ENCODE results near the gene ARHGAP11B.
"Not testable (repeated sequence)": the region's sequence is repeated elsewhere in the genome, so short reads cannot be mapped to it uniquely, and the experiment has no call there.

Gene ARHGAP11B

DNA sequence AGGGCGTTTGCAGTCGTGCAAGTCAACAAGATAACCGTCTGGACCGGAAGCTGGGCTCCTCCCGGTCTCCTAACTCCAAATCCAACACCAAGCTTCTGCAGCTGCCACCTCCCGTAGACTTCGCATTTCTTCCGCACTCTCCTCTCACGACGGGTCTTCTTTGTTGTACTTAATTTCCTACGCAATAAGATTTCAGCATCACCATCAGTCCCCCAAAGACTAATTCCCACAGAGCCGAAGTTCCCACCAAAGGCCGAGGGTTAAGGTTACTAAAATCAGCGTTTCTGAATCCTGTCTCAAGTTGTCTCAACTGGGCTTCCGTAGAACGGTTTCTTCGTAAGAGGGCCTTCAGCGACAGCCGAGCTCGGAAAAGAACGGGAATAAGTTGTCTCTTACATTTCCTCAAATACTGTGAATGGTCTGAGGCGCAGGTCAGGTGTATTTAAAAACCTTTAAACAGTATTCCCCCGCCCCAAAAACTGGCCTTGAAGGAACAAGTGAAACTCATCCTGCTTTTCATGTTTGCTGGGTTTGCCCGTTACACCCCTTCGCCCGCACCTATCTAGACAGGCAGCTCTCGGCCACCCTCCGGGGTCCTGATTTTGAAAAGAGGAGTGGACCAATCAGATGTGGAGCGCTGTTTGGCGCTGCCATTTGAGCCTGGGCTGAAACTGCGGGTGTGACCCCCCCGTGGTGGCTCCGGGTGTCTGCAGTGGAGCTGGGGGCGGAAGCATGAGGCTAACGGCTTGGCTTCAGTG is at the start of gene ARHGAP11B:
Gene ARHGAP11B (plus strand): TSS at position 693 of the 758 bp plus-strand sequence.
- peak within 1 kb of the TSS; percentile 67 to 80 for H3K4me3 ChIP-seq (ENCODE audit: low read depth in 1 of 2, low read length in 2 of 2)
- H3K9me3 ChIP-seq (ENCODE audit: control insufficient read depth in 2 of 2, insufficient read depth in 1 of 2, low read depth in 1 of 2, low read length in 1 of 2); H3K27me3 ChIP-seq (ENCODE audit: control insufficient read depth in 1 of 2, insufficient read depth in 2 of 2, low read length in 2 of 2); H3K4me1 ChIP-seq (ENCODE audit: control insufficient read depth in 2 of 2, insufficient read depth in 2 of 2, low read length in 1 of 2); H3K36me3 ChIP-seq (ENCODE audit: control insufficient read depth in 2 of 2, insufficient read depth in 2 of 2, low read length in 1 of 2): not testable (repeated sequence)
- peak within 1 kb of the TSS; percentile 85 to 89 for H3K27ac ChIP-seq (ENCODE audit: low read depth in 2 of 2, low read length in 1 of 2)
- 0 to 1% methylated on average over 34 to 35 of the region's 35 CpGs for WGBS, 2 donors

DNA sequence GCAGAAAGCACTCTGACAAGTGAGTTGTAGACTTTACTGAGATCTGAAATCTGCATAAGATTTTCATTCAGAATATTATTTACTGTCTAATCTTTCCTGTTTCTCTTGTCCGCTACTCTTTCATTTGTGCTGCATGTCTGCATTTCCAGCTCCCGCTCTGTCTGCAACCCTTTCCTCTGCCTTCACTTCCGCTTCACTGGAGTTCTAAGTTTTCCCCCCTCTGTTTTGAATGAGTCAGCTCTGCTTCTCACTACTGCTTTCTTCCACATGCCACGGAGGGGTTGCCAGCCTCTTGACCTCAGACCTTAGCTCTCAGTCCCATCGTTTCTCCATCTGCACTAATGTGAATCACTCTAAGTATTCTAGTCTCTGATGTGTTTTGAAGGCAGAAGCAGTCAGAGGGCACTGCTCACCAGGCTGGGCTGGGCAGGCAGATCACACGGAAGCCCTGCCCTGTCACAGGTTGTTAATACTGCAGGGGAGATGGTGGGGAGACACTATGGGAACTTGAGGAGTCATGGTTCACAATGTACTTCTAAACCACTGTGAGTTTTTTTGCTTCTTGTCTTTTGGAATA is 46.4 kb upstream of the ARHGAP11B start:
- not testable (repeated sequence) for H3K27ac ChIP-seq (ENCODE audit: low read depth in 2 of 2, low read length in 1 of 2); H3K36me3 ChIP-seq (ENCODE audit: control insufficient read depth in 2 of 2, insufficient read depth in 2 of 2, low read length in 1 of 2); H3K9me3 ChIP-seq (ENCODE audit: control insufficient read depth in 2 of 2, insufficient read depth in 1 of 2, low read depth in 1 of 2, low read length in 1 of 2); H3K27me3 ChIP-seq (ENCODE audit: control insufficient read depth in 1 of 2, insufficient read depth in 2 of 2, low read length in 2 of 2); H3K4me3 ChIP-seq (ENCODE audit: low read depth in 1 of 2, low read length in 2 of 2); H3K4me1 ChIP-seq (ENCODE audit: control insufficient read depth in 2 of 2, insufficient read depth in 2 of 2, low read length in 1 of 2)
- WGBS, 2 donors: no CpG with 5 or more reads among the region's 6 CpGs

DNA sequence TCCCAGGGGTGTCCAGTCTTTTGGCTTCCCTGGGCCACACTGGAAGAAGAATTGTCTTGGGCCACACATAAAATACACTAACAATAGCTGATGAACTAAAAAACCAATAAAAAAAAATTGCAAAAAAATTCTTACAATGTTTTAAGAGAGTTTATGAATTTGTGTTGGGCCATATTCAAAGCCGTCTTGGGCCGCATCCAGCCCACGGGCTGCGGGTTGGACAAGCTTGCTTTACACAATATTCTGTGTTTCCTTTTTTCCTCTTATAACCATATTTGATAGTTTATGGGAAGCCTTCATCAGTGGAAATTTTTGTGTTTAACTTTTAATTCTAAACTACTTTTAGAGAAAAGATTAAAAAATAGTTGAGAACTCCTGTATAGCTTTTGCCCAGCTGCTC is 45.2 kb upstream of the ARHGAP11B start:
- not testable (repeated sequence) for H3K9me3 ChIP-seq (ENCODE audit: control insufficient read depth in 2 of 2, insufficient read depth in 1 of 2, low read depth in 1 of 2, low read length in 1 of 2); H3K4me3 ChIP-seq (ENCODE audit: low read depth in 1 of 2, low read length in 2 of 2); H3K27ac ChIP-seq (ENCODE audit: low read depth in 2 of 2, low read length in 1 of 2); H3K27me3 ChIP-seq (ENCODE audit: control insufficient read depth in 1 of 2, insufficient read depth in 2 of 2, low read length in 2 of 2); H3K36me3 ChIP-seq (ENCODE audit: control insufficient read depth in 2 of 2, insufficient read depth in 2 of 2, low read length in 1 of 2); H3K4me1 ChIP-seq (ENCODE audit: control insufficient read depth in 2 of 2, insufficient read depth in 2 of 2, low read length in 1 of 2)
- WGBS, 2 donors: no CpG with 5 or more reads among the region's 4 CpGs

DNA sequence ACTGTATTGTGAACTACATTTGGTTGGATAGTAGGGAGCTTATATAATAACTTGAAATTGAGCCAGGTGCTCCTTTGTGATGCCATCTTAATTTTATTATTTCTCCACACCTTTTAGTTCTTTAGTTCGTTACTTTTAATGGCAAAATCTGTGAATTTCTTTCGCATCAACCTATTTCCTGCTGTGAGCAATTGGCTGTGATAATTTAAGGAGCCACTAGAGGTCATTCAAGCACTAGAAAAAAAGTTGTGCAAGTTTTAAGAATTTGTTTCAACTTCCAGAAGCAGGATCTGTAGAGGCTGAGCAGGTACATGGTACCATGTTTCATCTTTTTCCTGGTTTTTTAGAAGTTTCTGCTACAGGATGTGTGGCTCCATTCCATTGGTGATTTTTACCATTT is 27.0 kb upstream of the ARHGAP11B start:
- not testable (repeated sequence) for H3K27ac ChIP-seq (ENCODE audit: low read depth in 2 of 2, low read length in 1 of 2); H3K4me1 ChIP-seq (ENCODE audit: control insufficient read depth in 2 of 2, insufficient read depth in 2 of 2, low read length in 1 of 2); H3K9me3 ChIP-seq (ENCODE audit: control insufficient read depth in 2 of 2, insufficient read depth in 1 of 2, low read depth in 1 of 2, low read length in 1 of 2); H3K27me3 ChIP-seq (ENCODE audit: control insufficient read depth in 1 of 2, insufficient read depth in 2 of 2, low read length in 2 of 2); H3K4me3 ChIP-seq (ENCODE audit: low read depth in 1 of 2, low read length in 2 of 2); H3K36me3 ChIP-seq (ENCODE audit: control insufficient read depth in 2 of 2, insufficient read depth in 2 of 2, low read length in 1 of 2)
- WGBS, 2 donors: 3 to 10% methylated on average over 2 of the region's 2 CpGs

DNA sequence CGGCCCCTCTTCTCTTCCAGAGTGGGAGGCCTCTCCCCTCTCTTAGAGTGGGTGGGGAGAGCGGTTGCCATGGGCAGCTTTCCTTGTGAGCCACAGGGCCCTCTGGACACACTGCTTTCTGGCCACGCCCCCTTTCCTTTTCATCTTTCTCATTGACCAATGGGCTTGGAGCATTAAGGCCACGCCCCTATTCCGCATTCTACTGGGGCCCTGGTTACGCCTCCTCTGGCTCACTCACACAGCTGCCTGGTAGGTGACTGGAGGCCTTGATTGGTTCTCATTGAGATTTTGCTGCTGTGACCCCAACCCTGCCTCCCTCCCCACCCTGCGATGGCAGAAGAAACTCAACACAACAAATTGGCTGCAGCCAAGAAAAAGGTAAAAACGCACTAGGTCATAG is 22.1 kb upstream of the ARHGAP11B start, which contains the start of gene GOLGA8H:
Gene GOLGA8H (plus strand): TSS at position 233 of the 400 bp plus-strand sequence. CDS start 98 bp downstream, at position 331.
- not testable (repeated sequence) for H3K36me3 ChIP-seq (ENCODE audit: control insufficient read depth in 2 of 2, insufficient read depth in 2 of 2, low read length in 1 of 2); H3K27ac ChIP-seq (ENCODE audit: low read depth in 2 of 2, low read length in 1 of 2); H3K4me3 ChIP-seq (ENCODE audit: low read depth in 1 of 2, low read length in 2 of 2); H3K9me3 ChIP-seq (ENCODE audit: control insufficient read depth in 2 of 2, insufficient read depth in 1 of 2, low read depth in 1 of 2, low read length in 1 of 2); H3K4me1 ChIP-seq (ENCODE audit: control insufficient read depth in 2 of 2, insufficient read depth in 2 of 2, low read length in 1 of 2); H3K27me3 ChIP-seq (ENCODE audit: control insufficient read depth in 1 of 2, insufficient read depth in 2 of 2, low read length in 2 of 2)
- 90 to 91% methylated on average over 4 to 7 of the region's 8 CpGs for WGBS, 2 donors

DNA sequence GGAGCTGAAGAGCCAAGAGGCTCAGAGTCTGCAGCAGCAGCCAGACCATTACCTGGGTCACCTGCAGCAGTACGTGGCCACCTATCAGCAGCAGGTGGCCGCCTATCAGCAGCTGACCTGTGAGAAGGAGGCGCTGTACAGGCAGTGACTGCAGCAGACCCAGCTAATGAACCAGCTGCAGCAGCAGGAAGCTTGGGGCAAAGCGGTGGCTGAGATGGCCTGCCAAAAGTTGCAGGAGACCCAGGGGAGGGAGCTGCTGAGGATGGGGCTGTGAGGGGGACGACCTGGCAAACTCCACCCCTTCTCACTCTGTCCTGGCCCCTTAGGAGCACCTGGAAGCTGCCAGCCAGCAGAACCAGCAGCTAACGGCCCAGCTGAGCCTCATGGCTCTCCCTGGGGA is 13.7 kb upstream of the ARHGAP11B start:
- WGBS, 2 donors: no CpG with 5 or more reads among the region's 6 CpGs
- H3K27me3 ChIP-seq (ENCODE audit: control insufficient read depth in 1 of 2, insufficient read depth in 2 of 2, low read length in 2 of 2); H3K4me3 ChIP-seq (ENCODE audit: low read depth in 1 of 2, low read length in 2 of 2); H3K4me1 ChIP-seq (ENCODE audit: control insufficient read depth in 2 of 2, insufficient read depth in 2 of 2, low read length in 1 of 2); H3K9me3 ChIP-seq (ENCODE audit: control insufficient read depth in 2 of 2, insufficient read depth in 1 of 2, low read depth in 1 of 2, low read length in 1 of 2); H3K36me3 ChIP-seq (ENCODE audit: control insufficient read depth in 2 of 2, insufficient read depth in 2 of 2, low read length in 1 of 2); H3K27ac ChIP-seq (ENCODE audit: low read depth in 2 of 2, low read length in 1 of 2): not testable (repeated sequence)

DNA sequence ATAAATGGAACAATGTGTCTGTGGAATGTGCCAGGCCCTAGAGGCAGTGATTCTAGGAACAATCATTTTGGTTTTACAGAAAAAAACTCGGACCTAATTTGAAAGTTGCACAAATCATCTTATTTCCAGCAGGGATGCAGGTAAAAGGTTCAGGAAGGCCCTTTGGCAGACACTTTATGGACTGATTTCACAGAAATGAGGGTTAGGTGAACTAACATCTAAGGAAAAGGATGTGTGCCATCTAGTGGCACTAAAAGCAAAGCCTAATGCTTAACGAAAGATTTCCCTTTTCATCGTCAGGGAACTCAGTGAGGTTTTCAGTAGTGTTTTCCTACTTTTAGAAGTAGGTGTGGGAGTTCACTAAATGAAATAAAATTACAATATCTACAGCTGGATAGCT is 4.6 kb upstream of the ARHGAP11B start:
- H3K9me3 ChIP-seq (ENCODE audit: control insufficient read depth in 2 of 2, insufficient read depth in 1 of 2, low read depth in 1 of 2, low read length in 1 of 2); H3K27ac ChIP-seq (ENCODE audit: low read depth in 2 of 2, low read length in 1 of 2); H3K36me3 ChIP-seq (ENCODE audit: control insufficient read depth in 2 of 2, insufficient read depth in 2 of 2, low read length in 1 of 2); H3K4me1 ChIP-seq (ENCODE audit: control insufficient read depth in 2 of 2, insufficient read depth in 2 of 2, low read length in 1 of 2); H3K27me3 ChIP-seq (ENCODE audit: control insufficient read depth in 1 of 2, insufficient read depth in 2 of 2, low read length in 2 of 2); H3K4me3 ChIP-seq (ENCODE audit: low read depth in 1 of 2, low read length in 2 of 2): not testable (repeated sequence)
- 3 to 4% methylated on average over 1 to 2 of the region's 3 CpGs for WGBS, 2 donors

DNA sequence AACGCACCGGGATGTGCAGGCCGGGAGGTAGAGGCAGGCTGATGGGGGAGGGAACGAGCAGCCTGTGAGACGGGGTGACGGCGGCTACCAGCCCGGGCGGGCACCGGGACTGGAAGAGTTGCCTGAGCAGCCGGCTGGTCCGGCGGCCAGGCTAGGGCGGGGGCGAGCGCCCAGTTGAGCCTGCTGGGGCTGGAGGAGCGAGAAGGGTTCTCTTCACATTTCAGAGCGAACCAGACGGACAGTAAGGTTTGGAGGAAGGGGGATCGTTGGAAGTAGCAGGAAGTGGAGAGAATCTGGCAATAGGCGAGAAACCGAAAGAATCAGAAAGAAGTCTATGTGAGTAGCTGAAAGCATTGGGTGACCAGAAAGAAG is 252 bp downstream of the ARHGAP11B start:
- not testable (repeated sequence) for H3K36me3 ChIP-seq (ENCODE audit: control insufficient read depth in 2 of 2, insufficient read depth in 2 of 2, low read length in 1 of 2); H3K9me3 ChIP-seq (ENCODE audit: control insufficient read depth in 2 of 2, insufficient read depth in 1 of 2, low read depth in 1 of 2, low read length in 1 of 2); H3K27me3 ChIP-seq (ENCODE audit: control insufficient read depth in 1 of 2, insufficient read depth in 2 of 2, low read length in 2 of 2); H3K4me1 ChIP-seq (ENCODE audit: control insufficient read depth in 2 of 2, insufficient read depth in 2 of 2, low read length in 1 of 2)
- peak overlapping the region; percentile 47 to 85 for H3K27ac ChIP-seq (ENCODE audit: low read depth in 2 of 2, low read length in 1 of 2)
- peak overlapping the region; percentile 67 to 80 for H3K4me3 ChIP-seq (ENCODE audit: low read depth in 1 of 2, low read length in 2 of 2)
- WGBS, 2 donors: 0 to 1% methylated on average over 10 to 13 of the region's 22 CpGs

DNA sequence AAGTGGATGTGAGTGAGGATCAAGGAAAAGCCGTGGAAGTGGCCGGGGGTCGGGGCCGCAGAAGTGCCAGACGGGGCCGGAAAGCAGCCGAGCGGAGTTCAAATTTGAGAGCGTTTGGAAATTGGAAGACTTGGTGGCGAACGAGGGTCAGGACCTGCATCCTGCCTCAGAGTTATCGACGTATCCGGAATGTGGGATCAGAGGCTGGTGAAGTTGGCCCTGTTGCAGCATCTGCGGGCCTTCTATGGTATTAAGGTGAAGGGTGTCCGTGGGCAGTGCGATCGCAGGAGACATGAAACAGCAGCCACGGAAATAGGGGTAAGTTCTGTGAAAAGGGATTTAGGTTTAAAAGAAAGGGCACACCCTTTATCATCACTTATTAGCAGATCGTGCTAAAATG is 704 bp downstream of the ARHGAP11B start:
- Histone ChIP-seq H3K4me3 (ENCODE audit: low read depth in 1 of 2, low read length in 2 of 2) (peak overlapping the region; percentile 67 to 80), H3K27ac (ENCODE audit: low read depth in 2 of 2, low read length in 1 of 2) (peak overlapping the region in 1 of 2 donors; percentile 67)
- 0% methylated on average over 11 to 14 of the region's 20 CpGs for WGBS, 2 donors
- not testable (repeated sequence) for H3K27me3 ChIP-seq (ENCODE audit: control insufficient read depth in 1 of 2, insufficient read depth in 2 of 2, low read length in 2 of 2); H3K36me3 ChIP-seq (ENCODE audit: control insufficient read depth in 2 of 2, insufficient read depth in 2 of 2, low read length in 1 of 2); H3K4me1 ChIP-seq (ENCODE audit: control insufficient read depth in 2 of 2, insufficient read depth in 2 of 2, low read length in 1 of 2); H3K9me3 ChIP-seq (ENCODE audit: control insufficient read depth in 2 of 2, insufficient read depth in 1 of 2, low read depth in 1 of 2, low read length in 1 of 2)

Measured in esophagus (tissue), 2 donors.